RWPE1 (cell line): ENCODE results near the gene FAM174C.

ENCODE experiments used
- CTCF ChIA-PET: fragments of 350-600 bp; sonication (Branson Sonifier 250); formaldehyde crosslinking; extraction: SDS; loops from one replicate; lab custom pipeline; 2021; lab: Yijun Ruan, JAX
- POLR2A ChIA-PET: fragments of 400-600 bp; formaldehyde crosslinking; extraction: SDS; loops from one replicate; lab custom pipeline; 2020; ENCODE audit warnings: antibody characterized with exemption; ENCODE audit not compliant: low non-redundant PET; lab: Yijun Ruan, JAX
- DNase-seq: peaks from one replicate; pipeline ENCODE4 v3.0.0; 2012; ENCODE audit warnings: low spot score
- H3K27ac ChIP-seq: fragments of 450-650 bp; 2 replicates; pipeline ENCODE4 v1.5.1; 2017
- TF ChIP-seq, protein P1 (sequence below): fragments of 450-650 bp; conservative IDR thresholded peaks from 2 replicates; pipeline ENCODE4 v1.5.1; 2017; ENCODE audit warnings: low read depth, mild to moderate bottlenecking

Gene FAM174C

GRCh38 chr19:1291761-1292418, 16.6 kb downstream of the FAM174C start:
- POLR2A ChIA-PET = no interaction called here
- CTCF ChIA-PET = interaction anchor here (0.7 kb wide), 1 partner anchor 55 kb away, joined by 4 read pairs; no protein-coding TSS in a partner anchor
- H3K27ac ChIP-seq = no peak overlapping the region
- DNase-seq = no peak
- TF ChIP-seq, protein P1, sequence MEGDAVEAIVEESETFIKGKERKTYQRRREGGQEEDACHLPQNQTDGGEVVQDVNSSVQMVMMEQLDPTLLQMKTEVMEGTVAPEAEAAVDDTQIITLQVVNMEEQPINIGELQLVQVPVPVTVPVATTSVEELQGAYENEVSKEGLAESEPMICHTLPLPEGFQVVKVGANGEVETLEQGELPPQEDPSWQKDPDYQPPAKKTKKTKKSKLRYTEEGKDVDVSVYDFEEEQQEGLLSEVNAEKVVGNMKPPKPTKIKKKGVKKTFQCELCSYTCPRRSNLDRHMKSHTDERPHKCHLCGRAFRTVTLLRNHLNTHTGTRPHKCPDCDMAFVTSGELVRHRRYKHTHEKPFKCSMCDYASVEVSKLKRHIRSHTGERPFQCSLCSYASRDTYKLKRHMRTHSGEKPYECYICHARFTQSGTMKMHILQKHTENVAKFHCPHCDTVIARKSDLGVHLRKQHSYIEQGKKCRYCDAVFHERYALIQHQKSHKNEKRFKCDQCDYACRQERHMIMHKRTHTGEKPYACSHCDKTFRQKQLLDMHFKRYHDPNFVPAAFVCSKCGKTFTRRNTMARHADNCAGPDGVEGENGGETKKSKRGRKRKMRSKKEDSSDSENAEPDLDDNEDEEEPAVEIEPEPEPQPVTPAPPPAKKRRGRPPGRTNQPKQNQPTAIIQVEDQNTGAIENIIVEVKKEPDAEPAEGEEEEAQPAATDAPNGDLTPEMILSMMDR = no peak

- TF ChIP-seq, protein P1 = no peak
- ChIA-PET CTCF (interaction anchor here (0.7 to 0.8 kb wide), 2 partner anchors 28 to 56 kb away, joined by 4 read pairs; no protein-coding TSS in a partner anchor), POLR2A (no interaction called here)
- H3K27ac ChIP-seq = no peak overlapping the region
- DNase-seq = no peak
Measured at GRCh38 chr19:1292419-1293151, 17.3 kb downstream of the FAM174C start.

DNA sequence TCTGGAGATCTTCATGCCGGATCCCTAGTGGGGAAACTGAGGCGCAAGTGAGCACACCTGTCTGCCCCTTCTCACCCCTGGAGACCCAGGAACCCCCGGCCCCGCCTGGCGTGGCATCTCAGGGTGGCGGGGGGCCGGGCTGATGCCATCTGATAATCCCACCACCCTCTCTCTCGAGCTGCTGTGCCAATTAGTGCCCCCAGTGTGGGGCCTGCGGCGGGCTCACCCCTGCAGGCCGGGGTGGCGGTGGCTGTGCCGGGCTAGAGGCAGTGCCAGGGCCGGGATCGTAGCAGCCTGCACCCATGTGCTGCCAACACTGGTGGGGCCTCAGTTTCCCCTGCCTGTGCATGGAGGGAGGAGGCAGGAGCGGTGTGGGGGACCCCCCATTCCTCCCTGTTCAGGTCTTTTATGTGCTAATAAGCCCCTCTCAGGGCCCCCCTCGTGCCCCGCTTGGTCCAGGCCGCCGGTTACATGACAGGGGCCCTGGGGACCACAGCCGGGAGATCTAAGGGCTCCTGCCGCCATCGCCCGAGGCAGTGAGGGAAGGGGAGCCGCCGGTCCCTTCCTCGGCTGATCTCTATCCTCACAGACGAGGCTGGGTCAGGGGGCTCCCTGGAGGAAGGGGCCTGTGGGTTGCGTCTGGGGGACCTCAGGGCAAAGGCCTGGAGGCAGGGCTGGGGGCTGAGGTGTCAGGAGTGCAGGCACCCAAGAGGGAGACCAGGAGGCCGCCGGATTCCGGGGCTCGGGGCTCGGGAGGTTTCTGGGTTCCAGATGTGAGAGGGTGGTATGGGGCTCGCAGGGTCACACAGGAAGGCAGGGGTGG, 18.7 kb downstream of the FAM174C start:
- ChIA-PET POLR2A (no interaction called here), CTCF (interaction anchor here (0.9 kb wide), 1 partner anchor 14 kb away, joined by 3 read pairs; no protein-coding TSS in a partner anchor)
- DNase-seq = no peak
- no peak overlapping the region for H3K27ac ChIP-seq
- TF ChIP-seq, protein P1 = no peak

- TF ChIP-seq, protein P1 = no peak
- CTCF ChIA-PET = interaction anchor here (0.9 kb wide), 1 partner anchor 15 kb away, joined by 3 read pairs; no protein-coding TSS in a partner anchor
- POLR2A ChIA-PET = no interaction called here
Measured at GRCh38 chr19:1294688-1295087, 19.4 kb downstream of the FAM174C start.

GRCh38 chr19:1295169-1296012, 20.1 kb downstream of the FAM174C start:
- peak; percentile 81 for DNase-seq
- no peak overlapping the region for H3K27ac ChIP-seq
- ChIA-PET CTCF (interaction anchor here (0.9 kb wide), 1 partner anchor 16 kb away, joined by 3 read pairs; no protein-coding TSS in a partner anchor), POLR2A (no interaction called here)
- TF ChIP-seq, protein P1 = no peak

More at GRCh38 chr19:1294688-1295087, 19.4 kb downstream of the FAM174C start:
- H3K27ac ChIP-seq = no peak overlapping the region
- DNase-seq = no peak
